ENCODE results near the gene ING3. TPM values are rescaled to one million over a fixed set of nuclear protein-coding genes. Genes with fewer than 3 reads are reported as not detected.

ING3 gene
- total and polyA plus RNA-seq, 9 of the 15 experiments (the other 6 are each of a cell fraction or from before 2014, with no cell fraction given) = 22.8 to 233 (median 50.4) TPM

DNA sequence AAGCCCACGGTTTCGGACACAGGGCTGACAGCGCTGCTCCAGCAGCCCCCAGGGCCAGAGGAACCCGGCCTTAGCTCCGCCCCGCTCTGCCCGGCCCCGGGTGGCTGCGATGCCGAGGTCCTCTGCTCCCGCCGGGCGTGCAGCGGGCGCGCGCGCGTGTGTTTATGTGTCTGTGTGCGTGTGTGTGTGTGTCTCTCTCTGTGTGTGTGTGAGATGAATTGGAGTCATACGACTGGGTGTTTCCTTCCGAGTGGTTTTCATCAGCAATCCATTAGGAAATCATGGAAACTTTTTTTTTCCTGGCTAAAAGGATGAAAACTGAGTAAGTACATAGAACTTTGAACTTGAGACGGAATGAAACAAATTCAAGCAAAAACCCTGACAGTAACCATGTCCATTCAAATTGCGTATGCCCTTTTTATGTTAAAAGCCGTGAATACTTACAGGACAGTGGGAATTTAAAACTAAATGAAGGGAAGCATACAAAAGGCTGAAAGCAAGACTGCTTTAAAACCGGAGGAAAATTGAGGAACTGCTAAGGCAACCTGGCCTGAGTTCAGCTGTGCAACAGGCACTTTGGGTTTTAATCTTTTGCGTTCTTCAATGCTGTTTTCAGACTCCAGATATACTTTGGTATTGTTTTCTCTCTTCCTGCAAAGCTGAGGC is 38.1 kb downstream of the ING3 start, which contains the start of gene CPED1 (continued):
- no peak for TF ChIP-seq ID3 (CRISPR knock-in tag; IDR thresholded peaks at IDR 0.05)
- no peak for TF ChIP-seq ID3 (tag; IDR thresholded peaks at IDR 0.05)
- no peak for TF ChIP-seq ZNF239 (CRISPR knock-in tag; IDR thresholded peaks at IDR 0.05)
- TF ChIP-seq, protein P1, sequence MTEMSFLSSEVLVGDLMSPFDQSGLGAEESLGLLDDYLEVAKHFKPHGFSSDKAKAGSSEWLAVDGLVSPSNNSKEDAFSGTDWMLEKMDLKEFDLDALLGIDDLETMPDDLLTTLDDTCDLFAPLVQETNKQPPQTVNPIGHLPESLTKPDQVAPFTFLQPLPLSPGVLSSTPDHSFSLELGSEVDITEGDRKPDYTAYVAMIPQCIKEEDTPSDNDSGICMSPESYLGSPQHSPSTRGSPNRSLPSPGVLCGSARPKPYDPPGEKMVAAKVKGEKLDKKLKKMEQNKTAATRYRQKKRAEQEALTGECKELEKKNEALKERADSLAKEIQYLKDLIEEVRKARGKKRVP (CRISPR knock-in tag; IDR thresholded peaks at IDR 0.05) = peak; percentile 44; the same call in 1 of the 2 replicates
- no peak for TF ChIP-seq CCAR2 (IDR thresholded peaks at IDR 0.05; ENCODE audit: low read depth, low read length)
- 0 out of 2 replicates have a peak, but pooled peaks have one; percentile 15 for TF ChIP-seq ETV1 (tag; conservative IDR thresholded peaks at IDR 0.05; ENCODE audit: low read depth)
- no peak for TF ChIP-seq HDAC6 (IDR thresholded peaks at IDR 0.05; ENCODE audit: low read depth, low read length)
- no peak for TF ChIP-seq ZNF354B (CRISPR knock-in tag; IDR thresholded peaks at IDR 0.05)
- TF ChIP-seq, protein P2, sequence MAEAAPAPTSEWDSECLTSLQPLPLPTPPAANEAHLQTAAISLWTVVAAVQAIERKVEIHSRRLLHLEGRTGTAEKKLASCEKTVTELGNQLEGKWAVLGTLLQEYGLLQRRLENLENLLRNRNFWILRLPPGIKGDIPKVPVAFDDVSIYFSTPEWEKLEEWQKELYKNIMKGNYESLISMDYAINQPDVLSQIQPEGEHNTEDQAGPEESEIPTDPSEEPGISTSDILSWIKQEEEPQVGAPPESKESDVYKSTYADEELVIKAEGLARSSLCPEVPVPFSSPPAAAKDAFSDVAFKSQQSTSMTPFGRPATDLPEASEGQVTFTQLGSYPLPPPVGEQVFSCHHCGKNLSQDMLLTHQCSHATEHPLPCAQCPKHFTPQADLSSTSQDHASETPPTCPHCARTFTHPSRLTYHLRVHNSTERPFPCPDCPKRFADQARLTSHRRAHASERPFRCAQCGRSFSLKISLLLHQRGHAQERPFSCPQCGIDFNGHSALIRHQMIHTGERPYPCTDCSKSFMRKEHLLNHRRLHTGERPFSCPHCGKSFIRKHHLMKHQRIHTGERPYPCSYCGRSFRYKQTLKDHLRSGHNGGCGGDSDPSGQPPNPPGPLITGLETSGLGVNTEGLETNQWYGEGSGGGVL (CRISPR knock-in tag; IDR thresholded peaks at IDR 0.05) = no peak
- TF ChIP-seq STAT5B (CRISPR knock-in tag; IDR thresholded peaks at IDR 0.05) = no peak
- no peak for TF ChIP-seq TSC22D4 (tag; IDR thresholded peaks at IDR 0.05)
- TF ChIP-seq XRCC5 (IDR thresholded peaks at IDR 0.05; ENCODE audit: low read depth, low read length) = no peak
- no peak for TF ChIP-seq FUS (optimal IDR thresholded peaks at IDR 0.05; ENCODE audit: low read depth, low read length)
- no peak for TF ChIP-seq PHF20 (IDR thresholded peaks at IDR 0.05; ENCODE audit: partially characterized antibody)
- TF ChIP-seq, protein P3, sequence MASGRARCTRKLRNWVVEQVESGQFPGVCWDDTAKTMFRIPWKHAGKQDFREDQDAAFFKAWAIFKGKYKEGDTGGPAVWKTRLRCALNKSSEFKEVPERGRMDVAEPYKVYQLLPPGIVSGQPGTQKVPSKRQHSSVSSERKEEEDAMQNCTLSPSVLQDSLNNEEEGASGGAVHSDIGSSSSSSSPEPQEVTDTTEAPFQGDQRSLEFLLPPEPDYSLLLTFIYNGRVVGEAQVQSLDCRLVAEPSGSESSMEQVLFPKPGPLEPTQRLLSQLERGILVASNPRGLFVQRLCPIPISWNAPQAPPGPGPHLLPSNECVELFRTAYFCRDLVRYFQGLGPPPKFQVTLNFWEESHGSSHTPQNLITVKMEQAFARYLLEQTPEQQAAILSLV (tag; IDR thresholded peaks at IDR 0.05) = no peak
- TF ChIP-seq FOXA3 (CRISPR knock-in tag; conservative IDR thresholded peaks at IDR 0.05 in 1 of 2, IDR thresholded peaks at IDR 0.05 in 1 of 2) = no peak
